ENCODE results near the gene HINT2.
A peak's percentile ranks its signal among the peaks of the same experiment; 100 is the strongest.

HINT2 gene

GRCh38 chr9:35814841-35815543 lies at the start of gene HINT2:
HINT2 (minus strand) TSS chr9:35815042; CDS start chr9:35814979, 63 bp downstream.
- peak; percentile 98 for DNase-seq

- no peak for DNase-seq
Measured at GRCh38 chr9:35863583-35863982, 48.7 kb upstream of the HINT2 start.

GRCh38 chr9:35862328-35862727 lies 47.5 kb upstream of the HINT2 start:
- no peak for DNase-seq

- no peak for DNase-seq
Measured at GRCh38 chr9:35861161-35861897, 46.5 kb upstream of the HINT2 start.

GRCh38 chr9:35859990-35860339 lies 45.1 kb upstream of the HINT2 start:
- DNase-seq: no peak

- DNase-seq: peak; percentile 3
Measured at GRCh38 chr9:35859310-35859989, 44.6 kb upstream of the HINT2 start.

GRCh38 chr9:35858458-35858857 lies 43.6 kb upstream of the HINT2 start:
- DNase-seq: no peak

GRCh38 chr9:35856882-35857281 lies 42.0 kb upstream of the HINT2 start:
- DNase-seq: no peak

GRCh38 chr9:35856206-35856605 lies 41.4 kb upstream of the HINT2 start:
- no peak for DNase-seq

- DNase-seq: no peak
Measured at GRCh38 chr9:35854091-35854762, 39.4 kb upstream of the HINT2 start.

- no peak for DNase-seq
Measured at GRCh38 chr9:35852876-35853865, 38.3 kb upstream of the HINT2 start.

- no peak for DNase-seq
Measured at GRCh38 chr9:35852267-35852815, 37.5 kb upstream of the HINT2 start.

GRCh38 chr9:35847792-35848572 lies 33.1 kb upstream of the HINT2 start:
- DNase-seq: no peak

GRCh38 chr9:35845824-35846771 lies 31.3 kb upstream of the HINT2 start:
- DNase-seq: no peak

- peak; percentile 30 for DNase-seq
Measured at GRCh38 chr9:35844628-35845270, 29.9 kb upstream of the HINT2 start.

- no peak for DNase-seq
Measured at GRCh38 chr9:35842795-35843194, 28.0 kb upstream of the HINT2 start.

GRCh38 chr9:35842020-35842745 lies 27.3 kb upstream of the HINT2 start:
- DNase-seq: no peak

- no peak for DNase-seq
Measured at GRCh38 chr9:35841645-35841900, 26.7 kb upstream of the HINT2 start.
